HG02623 (cell line): ENCODE measurements around the gene ATAD1.

ENCODE experiments used
- ATAC-seq: cut with Tn5 transposase; IDR thresholded peaks from one replicate; pipeline ENCODE4 v1.9.1; 2021; ENCODE audit warnings: moderate library complexity; ENCODE audit not compliant: unreplicated experiment

ATAD1 gene

DNA sequence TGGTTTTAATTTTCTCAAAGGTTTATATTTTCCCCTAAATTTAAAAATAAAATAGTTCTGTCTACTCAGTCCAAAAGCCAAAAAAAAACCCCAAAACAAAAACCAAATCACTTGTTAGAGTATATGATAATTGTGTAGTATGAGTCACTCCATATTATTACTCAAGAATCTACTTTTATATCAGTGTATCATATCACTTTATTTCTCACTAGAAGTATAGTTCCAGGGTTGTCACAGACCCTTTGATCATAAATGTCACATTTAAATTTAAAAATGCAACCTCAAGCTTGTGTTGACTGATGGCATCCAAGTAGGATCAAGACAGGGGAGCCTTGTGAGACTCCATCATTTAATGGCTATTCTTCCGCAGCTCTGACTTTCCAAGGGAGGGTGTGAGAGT, 97.4 kb downstream of the ATAD1 start:
- no peak for ATAC-seq

DNA sequence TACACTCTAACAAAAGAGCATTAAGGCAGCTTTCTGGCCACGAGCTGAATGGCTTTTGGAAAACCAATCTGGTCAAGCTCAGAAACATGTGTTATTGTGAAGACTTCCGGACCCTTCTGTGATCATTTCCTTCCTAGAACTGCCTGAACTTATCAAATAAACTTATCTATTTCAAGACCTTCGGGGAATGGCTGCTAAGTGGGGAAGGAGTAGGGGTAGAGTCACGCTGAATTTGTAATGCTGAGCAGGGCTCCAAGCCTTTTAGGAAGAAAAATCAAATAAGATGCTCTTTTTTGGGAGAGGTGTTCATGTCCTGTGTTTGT, 101.7 kb downstream of the ATAD1 start:
- ATAC-seq, result no peak

DNA sequence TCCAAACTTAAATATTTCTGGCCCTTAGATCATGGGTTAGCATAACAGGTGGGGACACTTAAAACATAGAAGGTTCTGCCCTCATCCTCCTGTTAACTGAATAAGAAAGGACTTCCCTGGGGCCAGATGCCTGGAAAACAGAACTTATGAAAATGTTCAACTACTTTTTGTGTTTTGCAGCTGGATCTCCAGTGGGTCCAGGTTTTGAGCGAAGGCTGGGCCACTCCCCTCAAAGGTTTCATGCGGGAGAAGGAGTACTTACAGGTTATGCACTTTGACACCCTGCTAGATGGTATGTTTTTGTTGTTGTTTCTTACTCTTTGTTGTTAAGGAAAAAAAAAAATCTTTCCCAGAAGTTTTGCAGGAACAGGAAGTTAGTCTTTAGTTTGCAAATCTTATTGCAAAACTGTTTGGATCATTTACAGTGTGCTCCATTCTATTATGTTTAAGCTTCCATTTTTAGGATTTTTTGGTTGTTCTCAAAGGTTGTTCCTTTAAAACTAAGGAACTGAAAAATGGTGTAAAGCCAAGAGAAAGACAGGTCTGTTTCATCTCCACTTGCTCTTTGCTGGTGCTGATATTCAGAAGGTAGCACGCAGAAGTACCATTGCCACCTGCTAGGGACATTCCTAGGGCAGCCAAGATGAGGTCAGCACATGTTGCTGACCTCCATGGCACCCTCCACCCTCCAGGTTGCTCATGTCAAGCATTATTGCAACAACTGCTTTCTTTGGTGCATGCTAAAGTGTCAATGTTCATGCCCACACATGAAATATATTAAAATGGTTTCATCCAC, 102.3 kb downstream of the ATAD1 start:
- no peak for ATAC-seq

DNA sequence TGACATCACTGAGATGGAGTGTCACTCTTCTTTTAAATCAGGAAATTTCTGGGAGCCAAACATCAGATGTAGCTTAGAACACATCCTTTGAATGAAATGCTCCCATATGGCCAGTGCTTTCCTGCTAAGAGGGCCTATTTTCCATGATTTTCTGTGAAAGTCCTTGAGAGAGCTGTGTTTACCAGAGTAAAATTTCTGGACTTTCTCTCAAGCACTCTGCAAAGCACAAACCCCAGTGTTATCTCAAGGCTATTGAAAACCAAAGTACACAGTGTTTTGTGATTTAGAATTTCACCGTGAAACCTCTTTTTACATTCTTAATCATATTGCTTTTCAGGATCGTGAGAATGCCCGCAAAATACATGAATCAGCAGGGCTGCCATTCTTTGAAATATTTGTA, 104.3 kb downstream of the ATAD1 start:
- ATAC-seq, result no peak

DNA sequence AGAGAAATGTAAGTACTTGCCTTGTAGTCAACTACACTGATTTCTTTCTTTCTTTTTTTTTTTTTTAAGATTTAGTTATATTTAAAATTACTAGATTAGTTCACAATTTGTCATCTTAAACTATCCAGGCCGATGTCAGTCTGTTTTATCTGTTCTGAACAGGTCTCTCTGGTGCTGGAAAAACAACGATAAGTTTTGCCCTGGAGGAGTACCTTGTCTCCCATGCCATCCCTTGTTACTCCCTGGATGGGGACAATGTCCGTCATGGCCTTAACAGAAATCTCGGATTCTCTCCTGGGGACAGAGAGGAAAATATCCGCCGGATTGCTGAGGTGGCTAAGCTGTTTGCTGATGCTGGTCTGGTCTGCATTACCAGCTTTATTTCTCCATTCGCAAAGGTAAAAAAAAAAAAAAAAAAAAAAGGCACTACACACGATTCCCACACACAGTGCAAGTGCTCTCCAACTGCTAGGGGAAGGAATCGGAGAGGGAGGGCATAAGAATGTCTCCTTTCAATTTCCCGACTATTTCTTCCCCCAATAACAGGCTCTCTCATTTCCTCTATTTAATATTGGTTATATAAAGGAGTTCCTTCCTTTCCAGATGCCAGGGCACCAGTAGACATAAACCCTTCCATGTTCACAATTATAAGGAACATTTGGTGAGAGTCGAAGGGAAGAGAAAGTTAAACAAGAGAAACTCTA, 105.0 kb downstream of the ATAD1 start:
- ATAC-seq, result no peak

DNA sequence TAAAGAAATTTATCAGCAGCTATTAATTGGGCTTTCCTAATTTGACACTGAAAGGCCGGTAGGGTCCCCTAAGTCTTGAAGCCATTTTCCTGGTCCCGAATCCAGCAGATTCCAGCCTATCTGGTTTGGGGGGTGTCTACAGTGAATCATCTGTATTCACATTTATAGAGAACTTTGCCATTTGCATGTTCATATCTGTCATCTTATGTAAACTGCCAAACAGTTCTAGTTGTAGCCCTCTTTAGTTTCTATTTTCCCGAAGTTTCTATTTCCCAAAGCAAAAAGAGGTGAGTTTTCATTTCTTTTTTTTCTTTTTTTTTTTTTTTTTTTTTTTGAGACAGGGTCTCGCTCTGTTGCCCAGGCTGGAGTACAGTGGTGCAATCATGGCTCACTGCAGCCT, 110.8 kb downstream of the ATAD1 start:
- no peak for ATAC-seq

DNA sequence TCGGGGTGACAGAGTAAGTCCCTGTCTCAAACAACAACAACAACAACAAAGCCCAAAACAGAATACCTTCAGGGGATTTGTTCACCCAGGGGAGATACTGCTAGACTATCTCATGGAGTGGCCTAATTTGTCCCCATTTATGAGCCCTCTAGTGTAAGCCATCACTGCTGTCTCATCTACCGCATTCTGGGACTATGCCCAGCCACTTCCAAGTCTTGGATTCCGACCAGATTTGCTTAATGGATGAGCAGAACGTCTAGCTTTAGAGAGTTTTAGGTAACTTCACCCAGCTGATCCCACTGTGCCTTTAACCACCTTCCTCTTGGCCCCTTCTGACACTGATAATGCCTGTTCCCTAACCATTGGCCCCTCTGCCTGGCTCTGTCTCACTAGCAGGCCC, 111.3 kb downstream of the ATAD1 start:
- no peak for ATAC-seq

DNA sequence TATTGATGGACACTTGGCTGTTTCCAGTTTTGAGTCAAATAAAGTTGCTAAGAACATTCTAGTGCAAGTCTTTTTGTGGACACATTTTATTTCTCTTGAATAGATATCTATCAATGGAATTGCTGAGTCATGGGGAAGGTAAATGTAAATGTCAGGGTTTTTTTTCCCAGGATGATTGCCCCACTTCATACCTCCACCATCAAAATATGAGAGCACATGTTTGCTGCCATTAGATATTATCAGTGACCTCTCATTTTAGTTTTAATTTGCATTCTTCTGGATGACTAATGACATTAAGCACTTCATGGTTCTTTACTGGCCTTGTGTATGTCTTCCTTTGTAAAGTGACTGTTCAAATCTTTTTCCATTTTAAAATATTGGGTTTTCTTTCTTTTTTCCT, 112.7 kb downstream of the ATAD1 start:
- ATAC-seq, result no peak

DNA sequence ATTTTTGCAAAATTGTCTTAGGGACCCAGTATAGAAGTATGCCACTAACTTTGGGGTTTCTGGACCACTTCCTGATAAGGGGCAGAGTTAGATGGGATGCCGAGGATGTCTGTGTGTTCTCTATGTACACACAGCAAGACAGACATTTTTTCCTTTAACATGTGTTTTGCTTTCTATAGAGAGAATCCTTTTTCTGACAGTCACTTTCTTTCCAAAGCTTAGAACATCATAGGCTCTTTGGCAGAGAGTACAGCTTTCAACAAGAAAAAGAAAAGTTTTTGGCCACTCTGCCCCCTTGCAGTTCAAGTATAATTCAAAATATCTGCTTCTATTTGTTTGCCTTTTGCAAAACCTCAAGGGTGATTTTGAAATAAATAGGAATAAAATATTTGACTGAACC, 114.3 kb downstream of the ATAD1 start:
- ATAC-seq, result no peak

DNA sequence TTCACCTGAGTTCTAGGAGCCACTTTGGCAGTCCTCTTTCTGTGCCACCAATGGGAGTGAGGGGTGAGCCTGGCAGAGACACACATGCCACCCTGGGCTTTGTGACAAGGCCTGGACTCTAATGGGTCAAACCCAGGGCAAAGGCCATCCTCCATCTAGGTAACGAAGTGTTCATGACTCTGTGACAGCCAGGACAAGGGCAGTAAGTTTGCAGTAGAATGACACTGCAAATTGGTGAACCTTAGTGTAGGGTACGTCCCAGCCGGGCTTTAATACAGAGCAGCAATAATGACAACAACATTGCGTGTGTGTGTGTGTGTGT, 115.1 kb downstream of the ATAD1 start:
- no peak for ATAC-seq

DNA sequence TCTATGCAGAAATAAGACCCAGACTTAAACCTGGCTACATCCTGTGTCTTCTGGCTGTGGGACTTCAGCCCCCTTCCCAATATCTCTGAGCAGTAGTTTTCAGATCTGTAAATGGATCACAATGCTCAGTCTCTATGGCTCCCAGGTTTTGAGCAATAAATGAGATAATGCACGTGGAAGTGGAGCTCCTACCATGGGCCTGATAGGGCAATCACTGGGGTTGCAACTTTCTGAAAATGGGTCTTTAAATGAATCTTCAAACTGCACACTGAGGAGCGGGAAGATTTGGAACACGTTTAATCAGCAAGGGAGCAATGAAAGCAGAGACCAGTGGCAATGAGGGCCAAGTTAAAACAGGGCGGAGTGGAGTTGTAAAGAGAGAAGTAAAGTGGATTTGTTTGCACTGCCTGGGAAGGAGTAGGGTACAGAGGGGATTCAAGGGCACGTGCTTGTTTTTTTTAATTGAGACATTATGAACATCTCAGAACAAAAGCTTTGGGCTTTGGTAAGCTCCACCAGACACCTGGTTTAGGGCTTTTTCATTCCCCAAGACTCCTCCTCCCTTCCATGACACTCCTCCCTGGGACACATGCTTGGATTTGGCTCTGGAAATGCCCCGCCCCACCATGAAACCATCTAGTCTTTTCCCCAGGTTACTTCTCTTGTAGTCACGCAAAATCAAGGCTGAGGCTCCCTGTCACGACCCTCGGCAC, 115.6 kb downstream of the ATAD1 start:
- ATAC-seq, result no peak
